Neural progenitor cell (in vitro differentiated cells): ENCODE results near the gene PRR32. TPM values are rescaled to one million over a fixed set of nuclear protein-coding genes. Genes with fewer than 3 reads are reported as not detected.

ENCODE experiments used
- DNase-seq: peaks from one replicate; pipeline ENCODE4 v3.0.0-alpha.2; 2016; ENCODE audit warnings: low spot score
- H2AFZ ChIP-seq: fragments of 200-600 bp; sonication (generic); replicated peaks from 2 replicates; pipeline ENCODE4 v1.6.1; 2016; ENCODE audit warnings: antibody characterized with exemption
- H3F3A ChIP-seq: fragments of 200-600 bp; sonication (generic); 2 replicates; pipeline ENCODE4 v1.6.1; 2016; ENCODE audit warnings: antibody characterized with exemption, low read depth
- H3K27ac ChIP-seq: fragments of 200-600 bp; sonication (generic); 2 replicates; pipeline ENCODE4 v1.5.1; 2016; ENCODE audit warnings: mild to moderate bottlenecking
- H3K27me3 ChIP-seq: fragments of 200-600 bp; sonication (generic); 2 replicates; pipeline ENCODE4 v1.6.1; 2016; ENCODE audit warnings: mild to moderate bottlenecking, moderate library complexity
- H3K36me3 ChIP-seq: fragments of 200-600 bp; sonication (generic); 2 replicates; pipeline ENCODE4 v1.5.1; 2016
- H3K4me1 ChIP-seq: fragments of 200-600 bp; sonication (generic); 2 replicates; pipeline ENCODE4 v1.6.1; 2016; ENCODE audit warnings: mixed run types
- H3K4me2 ChIP-seq: fragments of 200-600 bp; sonication (generic); 2 replicates; pipeline ENCODE4 v1.6.1; 2016
- H3K4me3 ChIP-seq: fragments of 200-600 bp; sonication (generic); 2 replicates; pipeline ENCODE4 v1.5.1; 2016
- H3K79me2 ChIP-seq: fragments of 200-600 bp; sonication (generic); 2 replicates; pipeline ENCODE4 v1.6.1; 2016; ENCODE audit warnings: low read depth
- H3K9ac ChIP-seq: fragments of 200-600 bp; sonication (generic); 2 replicates; pipeline ENCODE4 v1.6.1; 2016
- H3K9me3 ChIP-seq: fragments of 200-600 bp; sonication (generic); 2 replicates; pipeline ENCODE4 v1.5.1; 2016; ENCODE audit warnings: low read depth
- H4K20me1 ChIP-seq: fragments of 200-600 bp; sonication (generic); 2 replicates; pipeline ENCODE4 v1.6.1; 2016; ENCODE audit warnings: low read depth
- H3K27ac Mint-ChIP-seq: 3 replicates; pipeline ENCODE4 v1.8.0; 2021; ENCODE audit warnings: mixed read lengths
- H3K27me3 Mint-ChIP-seq: 2 replicates; pipeline ENCODE4 v1.8.0; 2022; ENCODE audit warnings: low read depth, mild to moderate bottlenecking, inconsistent platforms, moderate library complexity, mixed read lengths; ENCODE audit not compliant: insufficient read depth
- H3K36me3 Mint-ChIP-seq: 3 replicates; pipeline ENCODE4 v1.8.0; 2021; ENCODE audit warnings: mixed read lengths
- H3K4me1 Mint-ChIP-seq: 3 replicates; pipeline ENCODE4 v1.8.0; 2021; ENCODE audit warnings: mixed read lengths
- H3K4me3 Mint-ChIP-seq: 3 replicates; pipeline ENCODE4 v1.8.0; 2021; ENCODE audit warnings: mild to moderate bottlenecking, moderate library complexity, mixed read lengths
- H3K9me3 Mint-ChIP-seq: 3 replicates; pipeline ENCODE4 v1.8.0; 2020; ENCODE audit warnings: mixed read lengths
- EZH2 ChIP-seq: fragments of 200-600 bp; sonication (generic); IDR thresholded peaks from 2 replicates; pipeline ENCODE4 v1.6.1; 2017; ENCODE audit warnings: antibody characterized with exemption, mild to moderate bottlenecking, moderate library complexity
- EZH2phosphoT487 ChIP-seq: fragments of 200-600 bp; sonication (generic); IDR thresholded peaks from 2 replicates; pipeline ENCODE4 v1.6.1; 2017; ENCODE audit warnings: antibody characterized with exemption
- total RNA-seq: library from RNA; depleted of rRNA; stranded (reverse); fragments of >200 nt; gene quantifications from 2 replicates; pipeline ENCODE4 v1.2.3, GENCODE V29; 2015; ENCODE audit warnings: low replicate concordance
- TF ChIP-seq, protein P1 (sequence below): fragments of 200-600 bp; sonication (generic); IDR thresholded peaks from 2 replicates; pipeline ENCODE4 v1.5.1; 2017; ENCODE audit warnings: antibody characterized with exemption, mild to moderate bottlenecking

PRR32 gene
- total RNA-seq, 1 donor from 2014 or later: not detected

DNA sequence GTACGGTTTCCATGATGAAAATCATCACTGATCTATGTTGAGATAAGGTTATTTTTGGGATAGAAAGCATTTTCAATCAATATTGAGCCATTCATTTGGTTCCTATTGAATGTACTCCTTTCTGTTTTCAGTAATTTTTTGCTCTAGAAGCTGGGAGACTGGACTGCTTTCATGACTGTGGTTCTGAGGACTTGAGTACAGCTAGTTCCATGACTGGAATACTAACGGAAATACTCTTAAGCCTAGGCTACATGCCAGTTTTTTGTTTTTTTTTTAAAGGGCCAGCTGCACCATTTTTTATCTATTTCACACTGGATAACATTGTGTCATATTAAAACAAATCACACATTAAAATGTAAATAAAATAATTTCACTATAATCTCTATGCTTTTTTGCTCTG lies 16.7 kb downstream of the PRR32 start:
- Histone ChIP-seq H3K4me2 (no peak overlapping the region), H3K4me3 (no peak overlapping the region), H3F3A (no peaks in the 10 kb centered on the region), H3K27me3 (no peaks in the 10 kb centered on the region), H3K79me2 (no peaks in the 10 kb centered on the region), H3K4me1 (no peaks in the 10 kb centered on the region), H3K27ac (no peak overlapping the region), H3K9ac (no peak overlapping the region), H4K20me1 (no peaks in the 10 kb centered on the region), H2AFZ (no peak overlapping the region), H3K36me3 (no peaks in the 10 kb centered on the region), H3K9me3 (no peaks in the 10 kb centered on the region)
- H3K9me3 Mint-ChIP-seq: peaks cover 2% of the 10 kb centered on the region
- no peak for DNase-seq
- TF ChIP-seq, protein P1, sequence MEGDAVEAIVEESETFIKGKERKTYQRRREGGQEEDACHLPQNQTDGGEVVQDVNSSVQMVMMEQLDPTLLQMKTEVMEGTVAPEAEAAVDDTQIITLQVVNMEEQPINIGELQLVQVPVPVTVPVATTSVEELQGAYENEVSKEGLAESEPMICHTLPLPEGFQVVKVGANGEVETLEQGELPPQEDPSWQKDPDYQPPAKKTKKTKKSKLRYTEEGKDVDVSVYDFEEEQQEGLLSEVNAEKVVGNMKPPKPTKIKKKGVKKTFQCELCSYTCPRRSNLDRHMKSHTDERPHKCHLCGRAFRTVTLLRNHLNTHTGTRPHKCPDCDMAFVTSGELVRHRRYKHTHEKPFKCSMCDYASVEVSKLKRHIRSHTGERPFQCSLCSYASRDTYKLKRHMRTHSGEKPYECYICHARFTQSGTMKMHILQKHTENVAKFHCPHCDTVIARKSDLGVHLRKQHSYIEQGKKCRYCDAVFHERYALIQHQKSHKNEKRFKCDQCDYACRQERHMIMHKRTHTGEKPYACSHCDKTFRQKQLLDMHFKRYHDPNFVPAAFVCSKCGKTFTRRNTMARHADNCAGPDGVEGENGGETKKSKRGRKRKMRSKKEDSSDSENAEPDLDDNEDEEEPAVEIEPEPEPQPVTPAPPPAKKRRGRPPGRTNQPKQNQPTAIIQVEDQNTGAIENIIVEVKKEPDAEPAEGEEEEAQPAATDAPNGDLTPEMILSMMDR: no peak
- TF ChIP-seq EZH2: no peak
- no peak for TF ChIP-seq EZH2phosphoT487
- no peaks in the 10 kb centered on the region for H3K36me3 Mint-ChIP-seq
- no peak overlapping the region for H3K27ac Mint-ChIP-seq
- H3K4me1 Mint-ChIP-seq: no peaks in the 10 kb centered on the region
- H3K4me3 Mint-ChIP-seq: no peak overlapping the region
- peaks cover 2% of the 10 kb centered on the region for H3K27me3 Mint-ChIP-seq

DNA sequence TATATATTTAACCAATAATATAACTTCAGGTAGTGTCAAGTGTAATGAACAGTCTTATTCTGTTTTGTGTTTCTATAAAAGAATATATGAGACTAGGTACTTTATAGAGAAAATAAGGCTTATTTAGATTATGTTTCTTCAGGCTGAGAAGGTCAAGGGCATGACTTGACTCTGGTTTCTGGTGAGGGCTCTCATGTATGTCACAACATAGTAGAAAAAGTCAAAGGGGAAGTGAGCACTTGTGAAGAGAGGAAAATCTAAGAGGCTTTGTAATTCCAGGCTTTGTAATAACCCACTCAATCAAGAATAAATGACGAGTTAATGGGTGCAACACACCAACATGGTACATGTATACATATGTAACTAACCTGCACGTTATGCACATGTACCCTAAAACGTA lies 27.6 kb downstream of the PRR32 start:
- H3K27ac Mint-ChIP-seq: no peak overlapping the region
- no peaks in the 10 kb centered on the region for H3K79me2 ChIP-seq
- H3K9me3 ChIP-seq: peaks cover 7% of the 10 kb centered on the region
- H3K27me3 ChIP-seq: no peaks in the 10 kb centered on the region
- no peaks in the 10 kb centered on the region for H3K36me3 ChIP-seq
- no peak overlapping the region for H3K4me2 ChIP-seq
- no peaks in the 10 kb centered on the region for H3F3A ChIP-seq
- no peaks in the 10 kb centered on the region for H3K36me3 Mint-ChIP-seq
- no peaks in the 10 kb centered on the region for H3K9me3 Mint-ChIP-seq
- H3K27ac ChIP-seq: no peak overlapping the region
- TF ChIP-seq, protein P1: no peak
- no peak for TF ChIP-seq EZH2phosphoT487
- TF ChIP-seq EZH2: no peak
- no peak overlapping the region for H3K9ac ChIP-seq
- H3K4me1 ChIP-seq: no peaks in the 10 kb centered on the region
- DNase-seq: no peak
- no peaks in the 10 kb centered on the region for H3K27me3 Mint-ChIP-seq
- no peak overlapping the region for H2AFZ ChIP-seq
- no peak overlapping the region for H3K4me3 ChIP-seq
- no peaks in the 10 kb centered on the region for H3K4me1 Mint-ChIP-seq
- H3K4me3 Mint-ChIP-seq: no peak overlapping the region
- H4K20me1 ChIP-seq: no peaks in the 10 kb centered on the region

DNA sequence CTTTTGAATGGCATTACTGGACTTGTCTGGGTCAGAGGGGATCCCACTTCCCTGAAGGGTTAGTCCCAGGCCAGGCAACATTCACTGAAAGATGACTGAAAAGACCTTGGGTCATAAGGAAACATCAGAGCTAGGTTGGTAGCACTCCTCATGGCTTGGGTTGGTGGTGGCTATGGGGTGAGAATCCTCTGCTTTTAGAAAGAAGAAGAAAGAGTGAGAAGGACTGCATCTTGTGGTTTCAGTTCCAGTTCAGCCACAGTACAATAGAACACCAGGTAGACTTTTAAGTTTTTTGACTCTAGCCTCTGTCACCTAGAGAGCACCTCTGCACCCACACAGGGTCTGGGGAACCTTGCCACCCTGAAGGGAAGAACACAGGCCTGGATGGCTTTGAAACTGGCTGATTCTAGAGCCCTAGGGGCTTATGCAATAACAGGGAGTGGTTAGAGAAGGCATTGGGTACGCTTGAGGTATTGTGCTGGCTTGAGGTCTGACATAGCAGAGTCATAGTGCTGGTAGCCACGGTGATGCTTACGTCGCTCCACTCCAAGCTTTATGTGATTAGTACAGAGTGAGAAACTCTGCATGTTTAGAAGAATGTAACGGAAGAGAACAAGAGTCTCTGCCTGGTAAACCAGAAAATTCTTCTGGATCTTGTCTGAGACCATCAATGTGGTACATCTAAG lies 36.5 kb downstream of the PRR32 start:
- Histone ChIP-seq H2AFZ (no peak overlapping the region), H3K4me2 (no peak overlapping the region), H3K27me3 (no peaks in the 10 kb centered on the region), H4K20me1 (no peaks in the 10 kb centered on the region), H3K79me2 (no peaks in the 10 kb centered on the region), H3K9ac (no peak overlapping the region), H3F3A (no peaks in the 10 kb centered on the region), H3K27ac (no peak overlapping the region), H3K9me3 (no peaks in the 10 kb centered on the region), H3K4me3 (no peak overlapping the region), H3K36me3 (no peaks in the 10 kb centered on the region), H3K4me1 (no peaks in the 10 kb centered on the region)
- Mint-ChIP-seq H3K36me3 (no peaks in the 10 kb centered on the region), H3K4me3 (no peak overlapping the region), H3K27me3 (no peaks in the 10 kb centered on the region), H3K9me3 (no peaks in the 10 kb centered on the region), H3K27ac (peak overlapping the region; percentile 81), H3K4me1 (peaks cover 11% of the 10 kb centered on the region)
- TF ChIP-seq EZH2phosphoT487 (no peak), EZH2 (no peak)
- TF ChIP-seq, protein P1: no peak
- no peak for DNase-seq
